HepG2 (cell line): ENCODE data around the gene PPP4R4. TPM values are rescaled to one million over a fixed set of nuclear protein-coding genes. Genes with fewer than 3 reads are reported as not detected.

Source experiments
- CC2D1A ChIP-seq: sonication (generic); formaldehyde crosslinking; IDR thresholded peaks from 2 replicates; pipeline ENCODE4 v1.8.1; 2023; ENCODE audit warnings: mild to moderate bottlenecking, missing genetic modification reagents
- CREB1 ChIP-seq, 2 experiments: fragments of 450-650 bp in 1 of 2; IDR thresholded peaks; 2 replicates each; pipeline ENCODE4 v1.6.1; 2016 to 2017; ENCODE audit warnings: control low read depth in 1 of 2, mild to moderate bottlenecking in 1 of 2, missing compliant biosample characterization in 1 of 2, missing genetic modification characterization in 1 of 2
- DR1 ChIP-seq: sonication (generic); formaldehyde crosslinking; IDR thresholded peaks from 2 replicates; pipeline ENCODE4 v1.8.0; 2021; ENCODE audit warnings: mild to moderate bottlenecking, missing genetic modification reagents, inconsistent platforms
- IRF9 ChIP-seq: sonication (generic); formaldehyde crosslinking; IDR thresholded peaks from 2 replicates; pipeline ENCODE4 v1.8.0; 2022; ENCODE audit warnings: missing genetic modification reagents, mild to moderate bottlenecking, borderline replicate concordance
- KLF15 ChIP-seq: sonication (generic); formaldehyde crosslinking; IDR thresholded peaks from 2 replicates; pipeline ENCODE4 v1.8.1; 2023; ENCODE audit warnings: borderline replicate concordance, mild to moderate bottlenecking, inconsistent platforms, missing genetic modification reagents, mixed read lengths
- RCOR2 ChIP-seq: IDR thresholded peaks from 2 replicates; pipeline ENCODE4 v1.6.1; 2016; ENCODE audit warnings: missing biosample characterization, missing genetic modification reagents
- SP2 ChIP-seq: sonication (generic); formaldehyde crosslinking; IDR thresholded peaks from 2 replicates; pipeline ENCODE4 v1.5.1; 2020; ENCODE audit warnings: mild to moderate bottlenecking, missing genetic modification reagents
- TMF1 ChIP-seq: sonication (generic); formaldehyde crosslinking; IDR thresholded peaks from 2 replicates; pipeline ENCODE4 v1.8.1; 2022; ENCODE audit warnings: low read depth, missing genetic modification reagents
- U2AF1 ChIP-seq: fragments of 200-400 bp; formaldehyde crosslinking; optimal IDR thresholded peaks from 2 replicates; pipeline ENCODE3; 2017; ENCODE audit warnings: mild to moderate bottlenecking, low read depth, low read length
- ZMYM3 ChIP-seq: sonication (generic); formaldehyde crosslinking; IDR thresholded peaks from 2 replicates; pipeline ENCODE4 v1.5.1; 2020; ENCODE audit warnings: mild to moderate bottlenecking, missing genetic modification reagents
- ZNF629 ChIP-seq: sonication (generic); formaldehyde crosslinking; conservative IDR thresholded peaks from 2 replicates; pipeline ENCODE4 v1.5.0; 2020; ENCODE audit warnings: missing genetic modification reagents
- ZNF891 ChIP-seq: sonication (generic); formaldehyde crosslinking; IDR thresholded peaks from 2 replicates; pipeline ENCODE4 v1.5.0; 2020; ENCODE audit warnings: mild to moderate bottlenecking, missing genetic modification reagents
- polyA plus RNA-seq, 8 experiments: library from polyadenylated mRNA; depleted of rRNA in 3 of 8; stranded (reverse) in 7 of 8; unstranded in 1 of 8; fragments of >200 nt; fragmentation: Illumina TruSeq in 4 of 8; extraction: Trizol in 4 of 8; gene quantifications; 2 replicates each; pipeline versions ENCODE4 v1.2.1 to v1.2.3, GENCODE V29; 2011 to 2016; ENCODE audit warnings: low read depth in 4 of 8, missing spikeins in 1 of 8, mixed read lengths in 1 of 8; ENCODE audit not compliant: insufficient read depth in 1 of 8
- total RNA-seq, 5 experiments: library from RNA; depleted of rRNA; stranded (reverse); fragments of >200 nt; fragmentation: Illumina TruSeq; extraction: Trizol; gene quantifications; 2 replicates each; pipeline ENCODE4 v1.2.3, GENCODE V29; 2016; ENCODE audit warnings: low read depth in 1 of 5
- TF ChIP-seq, protein P1 (sequence below): IDR thresholded peaks from 2 replicates; pipeline ENCODE4 v1.6.1; 2016; ENCODE audit warnings: low read depth
- TF ChIP-seq, protein P2 (sequence below), 2 experiments: fragments of 450-650 bp in 1 of 2; sonication (generic) in 1 of 2; formaldehyde crosslinking; IDR thresholded peaks; 2 replicates each; pipeline versions ENCODE4 v1.5.0 to v1.8.0; 2020 to 2022; ENCODE audit warnings: mild to moderate bottlenecking in 1 of 2, missing genetic modification reagents in 1 of 2
- TF ChIP-seq, protein P3 (sequence below): sonication (generic); formaldehyde crosslinking; IDR thresholded peaks from 2 replicates; pipeline ENCODE4 v1.5.1; 2020; ENCODE audit warnings: missing genetic modification reagents, mild to moderate bottlenecking, borderline replicate concordance
- TF ChIP-seq, protein P4 (sequence below): sonication (generic); formaldehyde crosslinking; IDR thresholded peaks from 2 replicates; pipeline ENCODE4 v1.5.0; 2020; ENCODE audit warnings: missing genetic modification reagents, mild to moderate bottlenecking, borderline replicate concordance
- TF ChIP-seq, protein P5 (sequence below): IDR thresholded peaks from 2 replicates; pipeline ENCODE4 v1.4.0; 2020; ENCODE audit warnings: mild to moderate bottlenecking, missing genetic modification reagents

Gene PPP4R4
- total and polyA plus RNA-seq, 2 of the 13 experiments (the other 11 are each of a cell fraction or from before 2014, with no cell fraction given), result 9.5 to 19.8 TPM

DNA sequence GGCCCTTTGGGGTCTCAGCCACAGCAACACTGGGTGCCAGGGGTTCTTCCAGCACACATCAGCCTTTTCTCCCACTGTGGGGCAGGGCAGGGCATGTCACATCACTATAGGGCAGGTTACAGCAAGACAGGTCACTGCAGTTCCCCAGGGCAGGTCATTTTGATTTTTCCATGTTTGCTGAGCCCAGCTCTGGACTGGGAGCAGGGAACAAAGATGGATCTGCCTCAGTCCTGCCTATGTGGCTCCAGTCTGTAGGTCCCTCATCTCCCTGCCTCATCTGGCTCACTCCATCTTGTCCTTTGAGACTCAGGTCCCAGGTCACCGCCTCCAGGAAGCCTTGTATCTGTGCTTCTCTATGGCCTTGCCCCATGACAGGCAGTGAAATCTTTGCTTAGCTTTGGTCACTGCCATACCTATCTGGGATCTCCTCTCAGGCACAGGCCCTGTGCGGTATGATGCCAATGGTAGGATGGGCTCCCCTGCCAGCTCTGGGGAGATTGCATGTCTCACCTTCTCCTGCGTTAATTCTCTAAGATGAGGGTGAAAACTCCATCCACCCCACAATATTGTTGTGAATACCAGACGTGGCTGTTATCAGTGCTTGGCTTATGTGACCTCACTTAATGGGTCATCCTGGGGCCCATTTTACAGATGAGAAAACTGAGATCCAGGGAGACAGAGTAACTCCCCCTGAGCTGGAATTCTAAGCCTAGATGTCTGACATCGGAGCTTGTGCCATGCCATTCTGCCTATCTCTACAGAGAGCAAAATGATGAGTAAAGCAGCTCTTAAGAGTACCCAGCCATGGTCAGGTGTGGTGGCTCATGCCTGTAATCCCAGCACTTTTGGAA is 147.5 kb downstream of the PPP4R4 start (continued):
- TF ChIP-seq, protein P1, sequence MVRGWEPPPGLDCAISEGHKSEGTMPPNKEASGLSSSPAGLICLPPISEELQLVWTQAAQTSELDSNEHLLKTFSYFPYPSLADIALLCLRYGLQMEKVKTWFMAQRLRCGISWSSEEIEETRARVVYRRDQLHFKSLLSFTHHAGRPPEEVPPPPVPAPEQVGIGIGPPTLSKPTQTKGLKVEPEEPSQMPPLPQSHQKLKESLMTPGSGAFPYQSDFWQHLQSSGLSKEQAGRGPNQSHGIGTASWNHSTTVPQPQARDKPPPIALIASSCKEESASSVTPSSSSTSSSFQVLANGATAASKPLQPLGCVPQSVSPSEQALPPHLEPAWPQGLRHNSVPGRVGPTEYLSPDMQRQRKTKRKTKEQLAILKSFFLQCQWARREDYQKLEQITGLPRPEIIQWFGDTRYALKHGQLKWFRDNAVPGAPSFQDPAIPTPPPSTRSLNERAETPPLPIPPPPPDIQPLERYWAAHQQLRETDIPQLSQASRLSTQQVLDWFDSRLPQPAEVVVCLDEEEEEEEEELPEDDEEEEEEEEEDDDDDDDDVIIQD, result no peak
- TF ChIP-seq, protein P2, sequence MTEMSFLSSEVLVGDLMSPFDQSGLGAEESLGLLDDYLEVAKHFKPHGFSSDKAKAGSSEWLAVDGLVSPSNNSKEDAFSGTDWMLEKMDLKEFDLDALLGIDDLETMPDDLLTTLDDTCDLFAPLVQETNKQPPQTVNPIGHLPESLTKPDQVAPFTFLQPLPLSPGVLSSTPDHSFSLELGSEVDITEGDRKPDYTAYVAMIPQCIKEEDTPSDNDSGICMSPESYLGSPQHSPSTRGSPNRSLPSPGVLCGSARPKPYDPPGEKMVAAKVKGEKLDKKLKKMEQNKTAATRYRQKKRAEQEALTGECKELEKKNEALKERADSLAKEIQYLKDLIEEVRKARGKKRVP (CRISPR knock-in tag; IDR thresholded peaks at IDR 0.05), result no peak
- TF ChIP-seq SP2 (CRISPR knock-in tag), result no peak
- peak; percentile 95 for TF ChIP-seq ZMYM3 (CRISPR knock-in tag)
- no peak for TF ChIP-seq U2AF1
- no peak for TF ChIP-seq CREB1 (IDR thresholded peaks at IDR 0.05)
- TF ChIP-seq CREB1 (CRISPR knock-in tag; IDR thresholded peaks at IDR 0.05), result no peak
- TF ChIP-seq, protein P3, sequence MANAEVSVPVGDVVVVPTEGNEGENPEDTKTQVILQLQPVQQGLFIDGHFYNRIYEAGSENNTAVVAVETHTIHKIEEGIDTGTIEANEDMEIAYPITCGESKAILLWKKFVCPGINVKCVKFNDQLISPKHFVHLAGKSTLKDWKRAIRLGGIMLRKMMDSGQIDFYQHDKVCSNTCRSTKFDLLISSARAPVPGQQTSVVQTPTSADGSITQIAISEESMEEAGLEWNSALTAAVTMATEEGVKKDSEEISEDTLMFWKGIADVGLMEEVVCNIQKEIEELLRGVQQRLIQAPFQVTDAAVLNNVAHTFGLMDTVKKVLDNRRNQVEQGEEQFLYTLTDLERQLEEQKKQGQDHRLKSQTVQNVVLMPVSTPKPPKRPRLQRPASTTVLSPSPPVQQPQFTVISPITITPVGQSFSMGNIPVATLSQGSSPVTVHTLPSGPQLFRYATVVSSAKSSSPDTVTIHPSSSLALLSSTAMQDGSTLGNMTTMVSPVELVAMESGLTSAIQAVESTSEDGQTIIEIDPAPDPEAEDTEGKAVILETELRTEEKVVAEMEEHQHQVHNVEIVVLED, result no peak
- peak; percentile 73; the same call in 1 of the 2 replicates for TF ChIP-seq RCOR2 (CRISPR knock-in tag)
- no peak for TF ChIP-seq TMF1 (CRISPR knock-in tag)
- peak; percentile 98 for TF ChIP-seq ZNF629
- no peak for TF ChIP-seq DR1 (CRISPR knock-in tag)
- TF ChIP-seq, protein P4, sequence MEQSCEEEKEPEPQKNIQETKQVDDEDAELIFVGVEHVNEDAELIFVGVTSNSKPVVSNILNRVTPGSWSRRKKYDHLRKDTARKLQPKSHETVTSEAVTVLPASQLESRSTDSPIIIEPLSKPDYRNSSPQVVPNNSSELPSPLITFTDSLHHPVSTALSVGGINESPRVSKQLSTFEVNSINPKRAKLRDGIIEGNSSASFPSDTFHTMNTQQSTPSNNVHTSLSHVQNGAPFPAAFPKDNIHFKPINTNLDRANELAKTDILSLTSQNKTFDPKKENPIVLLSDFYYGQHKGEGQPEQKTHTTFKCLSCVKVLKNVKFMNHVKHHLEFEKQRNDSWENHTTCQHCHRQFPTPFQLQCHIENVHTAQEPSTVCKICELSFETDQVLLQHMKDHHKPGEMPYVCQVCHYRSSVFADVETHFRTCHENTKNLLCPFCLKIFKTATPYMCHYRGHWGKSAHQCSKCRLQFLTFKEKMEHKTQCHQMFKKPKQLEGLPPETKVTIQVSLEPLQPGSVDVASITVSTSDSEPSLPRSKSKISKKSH, result peak; percentile 66; the same call in 1 of the 2 replicates
- TF ChIP-seq, protein P5, sequence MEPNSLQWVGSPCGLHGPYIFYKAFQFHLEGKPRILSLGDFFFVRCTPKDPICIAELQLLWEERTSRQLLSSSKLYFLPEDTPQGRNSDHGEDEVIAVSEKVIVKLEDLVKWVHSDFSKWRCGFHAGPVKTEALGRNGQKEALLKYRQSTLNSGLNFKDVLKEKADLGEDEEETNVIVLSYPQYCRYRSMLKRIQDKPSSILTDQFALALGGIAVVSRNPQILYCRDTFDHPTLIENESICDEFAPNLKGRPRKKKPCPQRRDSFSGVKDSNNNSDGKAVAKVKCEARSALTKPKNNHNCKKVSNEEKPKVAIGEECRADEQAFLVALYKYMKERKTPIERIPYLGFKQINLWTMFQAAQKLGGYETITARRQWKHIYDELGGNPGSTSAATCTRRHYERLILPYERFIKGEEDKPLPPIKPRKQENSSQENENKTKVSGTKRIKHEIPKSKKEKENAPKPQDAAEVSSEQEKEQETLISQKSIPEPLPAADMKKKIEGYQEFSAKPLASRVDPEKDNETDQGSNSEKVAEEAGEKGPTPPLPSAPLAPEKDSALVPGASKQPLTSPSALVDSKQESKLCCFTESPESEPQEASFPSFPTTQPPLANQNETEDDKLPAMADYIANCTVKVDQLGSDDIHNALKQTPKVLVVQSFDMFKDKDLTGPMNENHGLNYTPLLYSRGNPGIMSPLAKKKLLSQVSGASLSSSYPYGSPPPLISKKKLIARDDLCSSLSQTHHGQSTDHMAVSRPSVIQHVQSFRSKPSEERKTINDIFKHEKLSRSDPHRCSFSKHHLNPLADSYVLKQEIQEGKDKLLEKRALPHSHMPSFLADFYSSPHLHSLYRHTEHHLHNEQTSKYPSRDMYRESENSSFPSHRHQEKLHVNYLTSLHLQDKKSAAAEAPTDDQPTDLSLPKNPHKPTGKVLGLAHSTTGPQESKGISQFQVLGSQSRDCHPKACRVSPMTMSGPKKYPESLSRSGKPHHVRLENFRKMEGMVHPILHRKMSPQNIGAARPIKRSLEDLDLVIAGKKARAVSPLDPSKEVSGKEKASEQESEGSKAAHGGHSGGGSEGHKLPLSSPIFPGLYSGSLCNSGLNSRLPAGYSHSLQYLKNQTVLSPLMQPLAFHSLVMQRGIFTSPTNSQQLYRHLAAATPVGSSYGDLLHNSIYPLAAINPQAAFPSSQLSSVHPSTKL (CRISPR knock-in tag), result peak; percentile 14; the same call in 1 of the 2 replicates
- no peak for TF ChIP-seq KLF15 (CRISPR knock-in tag)
- TF ChIP-seq IRF9 (CRISPR knock-in tag), result no peak
- peak; percentile 56; the same call in 1 of the 2 replicates for TF ChIP-seq CC2D1A (CRISPR knock-in tag)
- peak; percentile 67; the same call in 1 of the 2 replicates for TF ChIP-seq ZNF891
